OCI-LY1 (cell line): ENCODE results near the gene MYOF.

Source experiments
- H2AFZ ChIP-seq: fragments of 200-600 bp; sonication (generic), shearing (Covaris generic); 2 replicates; pipeline ENCODE4 v1.6.0; 2014; ENCODE audit warnings: antibody characterized with exemption, mild to moderate bottlenecking, low read length
- H3F3A ChIP-seq: fragments of 200-600 bp; sonication (generic), shearing (Covaris generic); 2 replicates; pipeline ENCODE4 v1.6.0; 2014; ENCODE audit warnings: mild to moderate bottlenecking, antibody characterized with exemption, low read length, moderate library complexity; ENCODE audit not compliant: insufficient read depth
- H3K27ac ChIP-seq: fragments of 200-600 bp; sonication (generic); 2 replicates; pipeline ENCODE4 v1.5.1; 2014; ENCODE audit warnings: low read length, mixed run types, mild to moderate bottlenecking, low read depth; ENCODE audit not compliant: poor library complexity, severe bottlenecking
- H3K27me3 ChIP-seq: fragments of 200-600 bp; sonication (generic); 2 replicates; pipeline ENCODE4 v1.6.0; 2014; ENCODE audit warnings: antibody characterized with exemption, mild to moderate bottlenecking, low read length, moderate library complexity; ENCODE audit not compliant: insufficient read depth
- H3K36me3 ChIP-seq: fragments of 200-600 bp; sonication (generic); 2 replicates; pipeline ENCODE4 v1.6.1; 2014; ENCODE audit warnings: mild to moderate bottlenecking, antibody characterized with exemption, low read length, moderate library complexity, mixed read lengths; ENCODE audit not compliant: insufficient read depth
- H3K4me1 ChIP-seq: fragments of 200-600 bp; sonication (generic); 2 replicates; pipeline ENCODE4 v1.5.1; 2014; ENCODE audit warnings: mild to moderate bottlenecking, low read length, moderate library complexity; ENCODE audit not compliant: insufficient read depth, severe bottlenecking
- H3K4me2 ChIP-seq: fragments of 200-600 bp; sonication (generic), shearing (Covaris generic); 2 replicates; pipeline ENCODE4 v1.6.1; 2014; ENCODE audit warnings: low read length
- H3K4me3 ChIP-seq: fragments of 200-600 bp; sonication (generic); 2 replicates; pipeline ENCODE4 v1.5.1; 2014; ENCODE audit warnings: low read length, low read depth, mild to moderate bottlenecking, mixed read lengths; ENCODE audit not compliant: poor library complexity, severe bottlenecking
- H3K79me2 ChIP-seq: fragments of 200-600 bp; shearing (Covaris generic); 2 replicates; pipeline ENCODE4 v1.6.1; 2016; ENCODE audit warnings: mixed run types, low read length, mixed read lengths; ENCODE audit not compliant: insufficient read depth
- H3K9ac ChIP-seq: fragments of 200-600 bp; sonication (generic), shearing (Covaris generic); 2 replicates; pipeline ENCODE4 v1.6.1; 2014; ENCODE audit warnings: mild to moderate bottlenecking, low read length, mixed read lengths
- H3K9me2 ChIP-seq: fragments of 200-600 bp; sonication (generic), shearing (Covaris generic); 2 replicates; pipeline ENCODE4 v1.6.1; 2014; ENCODE audit warnings: low read depth, mild to moderate bottlenecking, low read length, mixed read lengths
- H3K9me3 ChIP-seq: fragments of 200-600 bp; shearing (Covaris generic); 2 replicates; pipeline ENCODE4 v1.6.1; 2014; ENCODE audit warnings: low read length, mixed read lengths
- H4K20me1 ChIP-seq: fragments of 200-600 bp; sonication (generic), shearing (Covaris generic); 2 replicates; pipeline ENCODE4 v1.6.0; 2016; ENCODE audit warnings: mild to moderate bottlenecking, low read length; ENCODE audit not compliant: insufficient read depth
- CTCF ChIP-seq: fragments of 200-600 bp; sonication (generic), shearing (Covaris generic); IDR thresholded peaks from 2 replicates; pipeline ENCODE4 v1.5.1; 2017; ENCODE audit warnings: mild to moderate bottlenecking, antibody characterized with exemption, low read length, moderate library complexity, mixed read lengths
- EZH2 ChIP-seq: fragments of 200-600 bp; sonication (generic), shearing (Covaris generic); IDR thresholded peaks from 2 replicates; pipeline ENCODE4 v1.8.0; 2017; ENCODE audit warnings: borderline replicate concordance, mixed run types, mild to moderate bottlenecking, antibody characterized with exemption, low read length, moderate library complexity, mixed read lengths

The MYOF gene

GRCh38 chr10:93337309-93337721 lies 144.8 kb downstream of the MYOF start:
- no peaks in the 10 kb centered on the region for H3K27me3 ChIP-seq
- H3K4me1 ChIP-seq, result no peaks in the 10 kb centered on the region
- no peaks in the 10 kb centered on the region for H3F3A ChIP-seq
- H3K9ac ChIP-seq, result no peak overlapping the region
- H3K4me2 ChIP-seq, result no peak overlapping the region
- no peaks in the 10 kb centered on the region for H3K36me3 ChIP-seq
- no peaks in the 10 kb centered on the region for H4K20me1 ChIP-seq
- no peaks in the 10 kb centered on the region for H3K9me2 ChIP-seq
- no peak overlapping the region for H2AFZ ChIP-seq
- H3K27ac ChIP-seq, result no peak overlapping the region
- no peaks in the 10 kb centered on the region for H3K9me3 ChIP-seq
- no peak overlapping the region for H3K4me3 ChIP-seq
- no peaks in the 10 kb centered on the region for H3K79me2 ChIP-seq
- no peak for TF ChIP-seq EZH2
- no peak for TF ChIP-seq CTCF

GRCh38 chr10:93336678-93337077 lies 145.5 kb downstream of the MYOF start:
- Histone ChIP-seq H3K4me1 (no peaks in the 10 kb centered on the region), H3K9me2 (no peaks in the 10 kb centered on the region), H3K79me2 (no peaks in the 10 kb centered on the region), H3K27me3 (no peaks in the 10 kb centered on the region), H3F3A (no peaks in the 10 kb centered on the region), H4K20me1 (no peaks in the 10 kb centered on the region), H3K4me2 (no peak overlapping the region), H3K9ac (no peak overlapping the region), H3K9me3 (no peaks in the 10 kb centered on the region), H3K36me3 (no peaks in the 10 kb centered on the region), H3K27ac (no peak overlapping the region), H2AFZ (no peak overlapping the region), H3K4me3 (no peak overlapping the region)
- TF ChIP-seq CTCF (no peak), EZH2 (no peak)

GRCh38 chr10:93336110-93336509 lies 146.0 kb downstream of the MYOF start:
- H3K36me3 ChIP-seq, result no peaks in the 10 kb centered on the region
- H3K4me3 ChIP-seq, result no peak overlapping the region
- no peaks in the 10 kb centered on the region for H3K9me2 ChIP-seq
- H3K27ac ChIP-seq, result no peak overlapping the region
- TF ChIP-seq EZH2 (no peak), CTCF (no peak)
- no peaks in the 10 kb centered on the region for H3F3A ChIP-seq
- H3K4me1 ChIP-seq, result no peaks in the 10 kb centered on the region
- no peak overlapping the region for H2AFZ ChIP-seq
- no peaks in the 10 kb centered on the region for H3K27me3 ChIP-seq
- no peaks in the 10 kb centered on the region for H3K79me2 ChIP-seq
- no peaks in the 10 kb centered on the region for H3K9me3 ChIP-seq
- no peaks in the 10 kb centered on the region for H4K20me1 ChIP-seq
- H3K4me2 ChIP-seq, result no peak overlapping the region
- no peak overlapping the region for H3K9ac ChIP-seq
